WERI-Rb-1 (cell line): ENCODE data around the gene MLIP.
A peak's percentile ranks its signal among the peaks of the same experiment; 100 is the strongest.
"Not testable (repeated sequence)": the region's sequence is repeated elsewhere in the genome, so short reads cannot be mapped to it uniquely, and the experiment has no call there.

Experiments used
- DNase-seq: peaks from one replicate; pipeline ENCODE4 v3.0.0-alpha.2; 2020
- H3K27ac ChIP-seq: fragments of 250-450 bp; sonication (Bioruptor Pico); 2 replicates; pipeline ENCODE4 v1.5.1; 2020; ENCODE audit warnings: mild to moderate bottlenecking, moderate library complexity
- H3K27me3 ChIP-seq: fragments of 250-450 bp; sonication (Bioruptor Pico); 2 replicates; pipeline ENCODE4 v1.5.1; 2021; ENCODE audit warnings: mild to moderate bottlenecking, low read depth, moderate library complexity; ENCODE audit not compliant: insufficient read depth, severe bottlenecking
- H3K36me3 ChIP-seq: fragments of 250-450 bp; sonication (Bioruptor Pico); 2 replicates; pipeline ENCODE4 v1.5.1; 2020; ENCODE audit warnings: mild to moderate bottlenecking, moderate library complexity
- H3K4me3 ChIP-seq: 2 replicates; pipeline ENCODE4 v1.5.1; 2011; ENCODE audit warnings: low read depth, mild to moderate bottlenecking, control low read depth, low read length
- H3K9me3 ChIP-seq: fragments of 250-450 bp; sonication (Bioruptor Pico); 2 replicates; pipeline ENCODE4 v1.5.1; 2021; ENCODE audit warnings: mild to moderate bottlenecking, moderate library complexity; ENCODE audit not compliant: severe bottlenecking
- CTCF ChIP-seq: IDR thresholded peaks from 2 replicates; pipeline ENCODE4 v1.5.1; 2011; ENCODE audit warnings: low read depth, mild to moderate bottlenecking, control low read depth, inconsistent platforms, low read length

Gene MLIP

DNA sequence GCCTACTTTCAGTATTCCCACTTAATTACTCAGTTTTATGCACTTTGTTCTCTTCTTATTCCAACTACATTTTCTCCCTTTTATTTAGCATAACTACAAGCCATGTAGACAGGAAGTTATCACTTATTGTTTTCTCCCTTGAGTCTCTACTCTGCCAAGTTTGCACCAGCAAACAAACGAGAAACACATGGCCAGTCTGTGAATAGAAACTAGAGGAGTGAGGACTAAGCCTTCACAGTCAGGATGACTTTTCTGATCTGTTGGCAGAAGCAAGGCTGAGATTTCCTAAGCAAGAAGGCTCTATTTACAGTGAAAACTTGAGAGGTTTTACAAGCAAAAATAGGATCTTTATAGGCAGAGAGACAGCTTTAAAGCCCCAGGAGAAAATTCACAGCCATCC lies 127.2 kb downstream of the MLIP start:
- DNase-seq = no peak

GRCh38 chr6:54243699-54244098 lies 132.5 kb downstream of the MLIP start:
- no peaks in the 10 kb centered on the region for H3K9me3 ChIP-seq
- no peak overlapping the region for H3K4me3 ChIP-seq
- DNase-seq = no peak
- H3K27me3 ChIP-seq = peaks cover 30% of the 10 kb centered on the region
- no peak overlapping the region for H3K27ac ChIP-seq
- no peaks in the 10 kb centered on the region for H3K36me3 ChIP-seq
- TF ChIP-seq CTCF = no peak

More for the DNA sequence above, 127.2 kb downstream of the MLIP start:
- no peak for TF ChIP-seq CTCF
- no peaks in the 10 kb centered on the region for H3K9me3 ChIP-seq
- no peak overlapping the region for H3K4me3 ChIP-seq
- H3K27me3 ChIP-seq = peaks cover 51% of the 10 kb centered on the region
- no peaks in the 10 kb centered on the region for H3K36me3 ChIP-seq
- H3K27ac ChIP-seq = no peak overlapping the region

- H3K27ac ChIP-seq = no peak overlapping the region
- H3K36me3 ChIP-seq = no peaks in the 10 kb centered on the region
- H3K9me3 ChIP-seq = no peaks in the 10 kb centered on the region
- peak; percentile 46 for TF ChIP-seq CTCF
- peaks cover 30% of the 10 kb centered on the region for H3K27me3 ChIP-seq
- H3K4me3 ChIP-seq = no peak overlapping the region
- no peak for DNase-seq
These were observed 133.2 kb downstream of the MLIP start for GRCh38 chr6:54244430-54244829.

GRCh38 chr6:54245265-54245664 lies 134.0 kb downstream of the MLIP start:
- Histone ChIP-seq H3K9me3 (no peaks in the 10 kb centered on the region), H3K27ac (no peak overlapping the region), H3K27me3 (peaks cover 25% of the 10 kb centered on the region), H3K4me3 (no peak overlapping the region), H3K36me3 (no peaks in the 10 kb centered on the region)
- DNase-seq = no peak
- TF ChIP-seq CTCF = no peak

DNA sequence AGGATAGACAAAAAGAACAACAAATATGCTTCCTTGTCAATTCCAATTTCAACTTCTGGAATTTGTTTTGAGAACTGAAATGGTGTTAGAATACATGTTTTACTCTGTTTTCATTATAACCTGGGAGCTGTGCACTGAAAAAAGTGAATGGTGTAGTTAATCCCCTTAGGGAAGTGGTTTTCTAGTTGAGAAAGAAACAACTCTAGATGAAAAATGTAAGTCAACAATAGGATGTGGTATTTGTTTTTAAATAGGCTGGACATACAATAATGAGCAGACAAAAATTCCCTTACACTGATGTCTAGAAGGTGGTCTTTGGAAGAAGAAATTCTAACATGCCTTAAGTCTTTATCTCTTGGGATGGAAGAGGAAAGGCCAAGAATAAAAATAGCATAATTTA lies 137.1 kb downstream of the MLIP start:
- no peaks in the 10 kb centered on the region for H3K9me3 ChIP-seq
- no peak overlapping the region for H3K4me3 ChIP-seq
- no peak for TF ChIP-seq CTCF
- peaks cover 14% of the 10 kb centered on the region for H3K27me3 ChIP-seq
- no peaks in the 10 kb centered on the region for H3K36me3 ChIP-seq
- H3K27ac ChIP-seq = no peak overlapping the region
- no peak for DNase-seq

DNA sequence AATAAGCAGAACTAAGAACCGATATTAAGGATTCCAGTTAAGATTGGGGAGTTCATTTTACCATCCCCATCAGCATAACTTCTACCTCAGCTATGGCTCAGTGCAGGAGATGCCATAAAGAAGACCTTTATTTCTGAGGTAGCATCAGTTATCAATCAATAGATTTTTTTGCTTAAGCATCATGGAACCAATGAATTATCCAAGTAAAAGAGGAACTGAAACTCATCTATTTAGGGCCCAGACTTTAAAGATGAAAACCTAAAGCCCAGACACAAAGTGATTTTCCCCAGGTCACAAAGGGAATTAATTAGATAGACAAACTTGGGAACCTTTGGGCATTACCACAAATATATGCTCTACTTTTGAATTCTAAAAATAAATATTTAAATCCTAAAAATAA lies 137.8 kb downstream of the MLIP start:
- Histone ChIP-seq H3K27me3 (peaks cover 14% of the 10 kb centered on the region), H3K4me3 (no peak overlapping the region), H3K36me3 (no peaks in the 10 kb centered on the region), H3K9me3 (no peaks in the 10 kb centered on the region), H3K27ac (no peak overlapping the region)
- TF ChIP-seq CTCF = no peak
- no peak for DNase-seq

- not testable (repeated sequence) for H3K36me3 ChIP-seq, DNase-seq, H3K4me3 ChIP-seq, H3K27ac ChIP-seq, H3K9me3 ChIP-seq
- peaks cover 11% of the 10 kb centered on the region for H3K27me3 ChIP-seq
These were observed 138.6 kb downstream of the MLIP start for GRCh38 chr6:54249812-54250211.
